ENCODE data around the gene FSTL3. TPM values are rescaled to one million over a fixed set of nuclear protein-coding genes. Genes with fewer than 3 reads are reported as not detected.

Gene FSTL3
- total RNA-seq, 1 experiment from 2014 or later = 29.1 TPM

- Histone ChIP-seq H3K4me2 (ENCODE audit: low read length) (no peak overlapping the region), H3K4me3 (replicated peaks in 1 of 2; ENCODE audit: low read depth in 1 of 2, low read length in 2 of 2) (no peak overlapping the region)
- ATAC-seq = no peak
These were observed 17.9 kb upstream of the FSTL3 start for GRCh38 chr19:658059-658839.

GRCh38 chr19:658916-659839, 17.0 kb upstream of the FSTL3 start:
- H3K9ac ChIP-seq (ENCODE audit: low read length) = no peak overlapping the region
- H3K4me3 ChIP-seq (replicated peaks in 1 of 2; ENCODE audit: low read depth in 1 of 2, low read length in 2 of 2) = no peak overlapping the region
- DNase-seq (ENCODE audit: low read depth, low spot score) (no peak), ATAC-seq (no peak)
- CTCF ChIA-PET = no interaction called here
- peaks cover 3 to 21% of the 10 kb centered on the region in 2 experiments; a peak in 3 of 4 replicates for H3K36me3 ChIP-seq (ENCODE audit: control insufficient read depth in 1 of 2, insufficient read depth in 2 of 2, low read length in 2 of 2)
- peaks cover 12 to 23% of the 10 kb centered on the region in 2 experiments for H3K4me1 ChIP-seq (ENCODE audit: control insufficient read depth in 1 of 2, insufficient read depth in 2 of 2, low read length in 2 of 2)
- H3K4me2 ChIP-seq (ENCODE audit: low read length) = no peak overlapping the region
- peaks cover 88% of the 10 kb centered on the region for H3K79me2 ChIP-seq (ENCODE audit: insufficient read depth, low read length)
- POLR2A ChIA-PET = interaction anchor here (1.5 kb wide), 1 partner anchor 22 kb away, joined by 3 read pairs; no protein-coding TSS in a partner anchor
- no peak overlapping the region; the same call in 1 of the 2 replicates for H3K27ac ChIP-seq (ENCODE audit: low read depth, low read length)
- H3K9me3 ChIP-seq (ENCODE audit: control insufficient read depth in 1 of 2, insufficient read depth in 1 of 2, low read depth in 1 of 2, low read length in 2 of 2) = no peaks in the 10 kb centered on the region
- no peak for TF ChIP-seq MAX (IDR thresholded peaks at IDR 0.05)
- no peak for TF ChIP-seq JUND (IDR thresholded peaks at IDR 0.05)
- no peak for TF ChIP-seq SRF (IDR thresholded peaks at IDR 0.05; ENCODE audit: low read depth)
- no peak for TF ChIP-seq ZNF274 (IDR thresholded peaks at IDR 0.05; ENCODE audit: low read depth, low read length)
- TF ChIP-seq YY1 (IDR thresholded peaks at IDR 0.05; ENCODE audit: extremely low read depth, insufficient replicate concordance, low read depth, low read length) = no peak
- intact Hi-C loops (cut with micrococcal nuclease) = no loop called here
- no TSS peak for BruUV-seq (replicated peaks)
- peaks cover 5% of the 10 kb centered on the region; the same call in 1 of the 2 replicates for H4K20me1 ChIP-seq (ENCODE audit: insufficient read depth)
- RAD21 ChIA-PET (ENCODE audit: low non-redundant PET in 1 of 2, low total read pairs in 2 of 2, uncharacterized antibody in 2 of 2, unreplicated experiment in 2 of 2) = no interaction called here
- no peaks in the 10 kb centered on the region for H3K9me2 ChIP-seq (ENCODE audit: insufficient read depth)
- H3K27me3 ChIP-seq (ENCODE audit: insufficient read depth, low read length) = no peaks in the 10 kb centered on the region
- no peak overlapping the region for H2AFZ ChIP-seq (ENCODE audit: low read depth, low read length, poor library complexity, severe bottlenecking)

More at GRCh38 chr19:658059-658839, 17.9 kb upstream of the FSTL3 start:
- Histone ChIP-seq H3K79me2 (ENCODE audit: insufficient read depth, low read length) (peaks cover 97% of the 10 kb centered on the region), H3K27me3 (ENCODE audit: insufficient read depth, low read length) (no peaks in the 10 kb centered on the region), H3K36me3 (ENCODE audit: control insufficient read depth in 1 of 2, insufficient read depth in 2 of 2, low read length in 2 of 2) (peaks cover 3 to 30% of the 10 kb centered on the region in 2 experiments; a peak in 3 of 4 replicates), H3K27ac (ENCODE audit: low read depth, low read length) (no peak overlapping the region), H3K9me2 (ENCODE audit: insufficient read depth) (no peaks in the 10 kb centered on the region), H3K9me3 (ENCODE audit: control insufficient read depth in 1 of 2, insufficient read depth in 1 of 2, low read depth in 1 of 2, low read length in 2 of 2) (no peaks in the 10 kb centered on the region), H4K20me1 (ENCODE audit: insufficient read depth) (peaks cover 5% of the 10 kb centered on the region; the same call in 1 of the 2 replicates), H2AFZ (ENCODE audit: low read depth, low read length, poor library complexity, severe bottlenecking) (no peak overlapping the region), H3K9ac (ENCODE audit: low read length) (no peak overlapping the region), H3K4me1 (ENCODE audit: control insufficient read depth in 1 of 2, insufficient read depth in 2 of 2, low read length in 2 of 2) (peaks cover 4 to 14% of the 10 kb centered on the region in 2 experiments)
- ChIA-PET POLR2A (interaction anchor here (1.5 kb wide), 1 partner anchor 23 kb away, joined by 3 read pairs; no protein-coding TSS in a partner anchor), CTCF (no interaction called here), RAD21 (ENCODE audit: low non-redundant PET in 1 of 2, low total read pairs in 2 of 2, uncharacterized antibody in 2 of 2, unreplicated experiment in 2 of 2) (no interaction called here)
- no TSS peak for BruUV-seq (replicated peaks)
- TF ChIP-seq ATF3 (IDR thresholded peaks at IDR 0.05) (no peak), CEBPB (IDR thresholded peaks at IDR 0.05; ENCODE audit: low read depth) (no peak), JUND (IDR thresholded peaks at IDR 0.05) (no peak), EGR1 (IDR thresholded peaks at IDR 0.05; ENCODE audit: low read depth) (no peak), TCF7L2 (IDR thresholded peaks at IDR 0.05; ENCODE audit: borderline replicate concordance, extremely low read depth, insufficient read depth, insufficient read length) (no peak)
- no peak for DNase-seq (ENCODE audit: low read depth, low spot score)
- intact Hi-C loops (cut with micrococcal nuclease) = no loop called here
